ENCODE results near the gene ZNF385B.

Gene ZNF385B

GRCh38 chr2:179741317-179741716 lies 120.1 kb downstream of the ZNF385B start:
- DNase-seq = no peak

GRCh38 chr2:179729966-179730365 lies 131.4 kb downstream of the ZNF385B start:
- DNase-seq = no peak

DNA sequence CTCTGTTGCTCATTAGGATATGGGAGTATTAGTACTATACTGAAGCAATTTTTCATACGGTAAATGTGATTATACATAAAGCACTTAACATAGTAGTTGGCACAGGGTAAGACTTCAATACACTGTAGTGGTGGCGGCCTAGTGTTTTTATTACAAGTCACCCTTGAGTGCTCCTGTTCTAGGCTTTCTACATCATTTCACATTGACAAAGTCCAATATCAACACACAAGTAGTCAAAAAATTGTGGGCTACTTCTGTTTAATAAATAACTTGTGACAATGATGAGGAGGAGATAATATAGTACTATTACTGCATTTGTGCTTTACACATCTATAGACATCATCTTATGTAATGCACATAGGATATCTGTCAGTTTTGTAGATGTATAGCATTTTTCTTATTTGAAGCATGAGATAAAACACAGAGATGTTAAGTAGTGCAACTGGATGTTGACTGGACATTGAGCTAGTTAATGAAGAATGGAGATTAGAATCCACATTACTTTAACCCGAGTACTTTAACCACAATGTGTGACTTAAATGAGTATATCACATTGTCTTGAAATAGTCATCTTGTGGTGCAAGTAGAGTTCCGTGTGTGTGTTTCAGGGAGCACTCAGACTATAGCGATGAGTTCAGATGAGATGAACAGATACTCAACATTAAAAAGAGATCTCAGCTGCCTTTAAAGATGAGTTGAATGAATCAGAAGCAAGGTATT lies 134.8 kb downstream of the ZNF385B start:
- no peak for DNase-seq

- DNase-seq = no peak
These were observed 137.0 kb downstream of the ZNF385B start for GRCh38 chr2:179724403-179724802.

- DNase-seq = no peak
These were observed 141.1 kb downstream of the ZNF385B start for GRCh38 chr2:179720173-179720772.

DNA sequence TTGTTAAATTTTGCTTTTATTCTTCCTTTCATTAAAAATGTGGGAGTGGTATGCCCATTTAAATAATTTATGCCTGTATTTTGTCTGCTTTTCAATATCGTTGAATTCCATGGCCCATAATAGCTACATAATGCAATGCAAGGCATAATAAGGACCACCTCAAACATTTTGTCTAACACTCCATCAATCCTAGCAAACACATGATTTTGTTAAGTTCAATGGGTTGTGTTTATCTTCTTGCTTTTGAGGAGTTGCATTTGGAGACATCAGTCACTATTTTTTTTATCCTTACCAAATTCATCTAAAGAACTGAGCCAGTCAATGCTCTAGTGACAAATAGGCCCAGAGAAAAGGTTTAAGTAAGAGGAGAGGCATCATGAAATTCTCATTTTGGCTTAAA lies 145.5 kb downstream of the ZNF385B start:
- no peak for DNase-seq

DNA sequence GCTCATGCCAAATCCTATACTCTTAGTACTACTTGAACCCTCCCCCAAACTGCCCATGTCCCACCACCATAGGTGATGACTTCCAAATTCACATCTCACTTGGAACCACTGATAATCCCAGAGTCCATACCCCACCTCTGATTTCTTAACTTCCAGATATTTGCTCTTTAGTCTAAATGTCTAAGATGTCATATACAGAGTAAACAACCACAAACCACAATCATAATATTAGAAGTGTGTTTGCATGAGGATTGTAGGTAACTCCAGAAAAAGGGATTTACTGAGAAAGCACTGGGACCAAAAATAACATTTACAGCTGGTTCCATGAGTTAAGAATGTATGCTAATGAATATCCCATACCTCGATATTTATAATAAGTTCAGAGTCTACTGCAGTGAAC lies 146.2 kb downstream of the ZNF385B start:
- DNase-seq = no peak

- DNase-seq = no peak
These were observed 148.6 kb downstream of the ZNF385B start for GRCh38 chr2:179712825-179713224.

GRCh38 chr2:179711375-179711774 lies 150.0 kb downstream of the ZNF385B start:
- DNase-seq = no peak

GRCh38 chr2:179703702-179704101 lies 157.7 kb downstream of the ZNF385B start:
- DNase-seq = no peak

DNA sequence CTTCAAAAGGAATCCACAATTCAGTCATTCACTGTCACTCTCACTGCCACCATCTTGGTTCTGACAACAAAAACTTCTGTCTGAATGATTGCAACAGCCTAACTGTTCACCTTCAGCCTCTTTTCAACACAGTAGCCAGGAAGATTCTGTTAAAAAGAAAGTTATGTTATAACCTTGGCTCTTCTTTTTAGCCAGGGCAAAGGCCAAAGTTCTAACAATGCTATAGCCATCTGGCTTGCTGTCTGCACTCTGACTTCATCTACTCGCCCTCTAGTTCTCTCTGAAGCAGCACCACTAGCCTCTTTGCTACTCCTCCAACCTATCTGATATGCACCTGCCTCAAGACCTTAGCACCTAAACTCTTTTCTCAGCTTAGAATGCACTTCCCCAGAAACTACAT lies 158.5 kb downstream of the ZNF385B start:
- no peak for DNase-seq

DNA sequence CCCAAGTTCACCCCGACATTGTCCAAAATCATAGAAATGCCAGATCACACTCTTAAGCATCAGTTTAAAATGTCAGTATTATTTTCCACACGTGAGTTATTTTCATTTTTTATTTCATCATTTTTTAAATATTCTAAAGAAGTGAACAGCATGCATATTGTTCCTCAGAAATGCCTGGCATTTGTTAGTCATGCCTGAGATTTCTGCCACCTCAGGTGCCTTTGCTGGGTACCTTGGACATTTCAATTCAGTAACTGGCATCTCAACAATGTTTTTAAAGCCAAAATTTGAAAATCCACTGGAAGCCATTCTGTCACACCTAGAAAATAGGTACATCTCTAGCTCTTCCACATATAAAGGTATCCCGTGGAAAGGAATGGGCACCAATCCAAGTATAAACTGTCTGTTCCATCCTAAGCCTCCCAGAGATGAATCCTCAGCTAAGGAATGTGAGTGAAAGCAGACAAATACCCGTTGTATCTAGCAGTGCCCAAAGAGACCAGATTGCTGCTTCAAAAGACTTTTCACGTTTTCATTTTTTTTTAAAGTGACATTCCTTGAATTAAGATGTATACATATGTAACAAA lies 159.8 kb downstream of the ZNF385B start:
- DNase-seq = no peak

- DNase-seq = no peak
These were observed 165.9 kb downstream of the ZNF385B start for GRCh38 chr2:179695486-179695885.

DNA sequence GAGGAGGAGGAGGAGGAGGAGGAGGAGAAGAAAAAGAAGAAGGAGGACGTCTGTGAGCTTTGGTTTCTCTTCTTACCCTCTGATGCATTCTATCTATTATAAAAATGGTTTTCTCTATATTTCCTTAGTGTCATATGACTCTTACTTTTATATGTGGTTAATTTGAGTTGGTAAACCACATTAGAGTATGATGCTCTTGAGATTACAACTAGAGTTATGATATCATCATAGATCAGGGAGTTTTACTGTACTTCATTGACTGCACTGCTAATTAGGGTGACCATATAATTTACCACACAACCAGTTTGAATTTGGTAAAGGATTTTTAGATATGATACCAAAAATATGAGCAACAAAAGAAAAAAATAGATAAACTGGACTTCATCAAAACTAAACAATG lies 166.4 kb downstream of the ZNF385B start:
- DNase-seq = no peak

DNA sequence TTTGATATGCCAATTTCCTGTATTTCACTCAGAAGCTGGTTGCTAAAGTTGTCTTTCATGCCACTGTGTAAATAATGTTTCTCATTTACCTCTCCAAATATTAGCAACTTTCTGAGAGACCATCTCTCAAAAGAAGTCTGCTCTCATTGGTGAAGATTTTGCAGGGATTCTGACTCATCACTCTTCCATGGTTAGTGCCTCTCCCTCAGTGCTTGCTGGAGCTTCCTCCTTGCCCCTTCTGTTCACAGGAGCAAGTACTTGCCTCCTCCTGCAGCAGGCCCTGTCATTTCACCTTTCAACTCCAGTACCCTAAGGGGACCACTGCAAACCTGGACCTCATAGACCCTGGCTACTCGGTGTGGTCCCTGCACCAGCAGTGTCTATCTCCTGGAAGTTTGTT lies 168.8 kb downstream of the ZNF385B start:
- DNase-seq = no peak

GRCh38 chr2:179692043-179692442 lies 169.4 kb downstream of the ZNF385B start:
- DNase-seq = no peak

GRCh38 chr2:179691235-179691634 lies 170.2 kb downstream of the ZNF385B start:
- no peak for DNase-seq

GRCh38 chr2:179686718-179687342 lies 174.6 kb downstream of the ZNF385B start:
- DNase-seq = no peak

GRCh38 chr2:179686069-179686468 lies 175.3 kb downstream of the ZNF385B start:
- no peak for DNase-seq

DNA sequence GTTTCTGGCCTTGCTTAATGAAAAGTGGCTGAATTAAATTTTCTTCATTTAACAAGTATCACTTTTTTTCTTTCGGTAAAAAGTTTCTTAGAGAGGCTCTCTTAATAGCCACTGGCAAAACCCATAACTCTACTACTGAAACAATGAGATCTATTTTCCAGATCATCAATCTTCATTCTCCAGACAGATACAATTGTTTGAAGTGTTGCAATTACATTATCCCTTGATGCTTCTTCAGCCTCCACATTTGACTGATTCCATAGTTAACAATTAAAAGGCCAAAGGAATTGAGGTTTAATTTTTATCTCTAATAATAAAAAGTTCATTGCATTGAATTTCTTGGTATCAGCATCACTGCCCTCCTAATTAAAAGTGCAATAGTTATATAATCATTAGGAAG lies 176.3 kb downstream of the ZNF385B start:
- DNase-seq = no peak

DNA sequence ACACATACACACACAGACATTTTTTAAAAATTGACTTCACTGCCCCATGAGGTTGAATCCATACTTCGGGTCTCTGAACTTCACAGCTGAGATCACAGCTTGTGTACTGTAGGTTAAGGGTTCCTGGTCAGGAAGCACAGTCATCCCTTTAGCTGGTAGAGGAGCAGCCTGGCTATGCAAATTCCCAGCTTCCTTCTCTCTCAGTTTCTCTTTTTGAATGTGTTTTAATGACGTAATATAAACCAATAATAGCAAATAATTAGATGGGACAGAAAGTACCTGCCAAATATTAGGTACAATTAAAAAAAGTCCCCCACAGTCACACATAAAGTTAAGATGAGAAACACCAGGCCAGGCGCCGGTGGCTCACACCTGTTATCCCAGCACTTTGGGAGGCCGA lies 178.7 kb downstream of the ZNF385B start:
- no peak for DNase-seq

GRCh38 chr2:179677746-179678505 lies 183.5 kb downstream of the ZNF385B start:
- no peak for DNase-seq

GRCh38 chr2:179677077-179677688 lies 184.2 kb downstream of the ZNF385B start:
- no peak for DNase-seq
